GM06990 (cell line): ENCODE results near the gene KIF1B.

Experiments
- DNase-seq: peaks from one replicate; pipeline ENCODE4 v3.0.0-alpha.2; 2011; ENCODE audit not compliant: insufficient read length; ENCODE audit errors: extremely low read depth
- H3K27me3 ChIP-seq: replicated peaks from 2 replicates; pipeline ENCODE4 v1.6.0; 2011; ENCODE audit warnings: low read length; ENCODE audit not compliant: control insufficient read depth, insufficient read depth
- H3K36me3 ChIP-seq: 2 replicates; pipeline ENCODE4 v1.5.1; 2011; ENCODE audit warnings: low read length; ENCODE audit not compliant: control insufficient read depth, insufficient read depth
- H3K4me3 ChIP-seq: replicated peaks from 2 replicates; pipeline ENCODE4 v1.5.1; 2011; ENCODE audit warnings: low read depth, mild to moderate bottlenecking, control low read depth, low read length
- CTCF ChIP-seq: IDR thresholded peaks from 2 replicates; pipeline ENCODE4 v1.5.1; 2011; ENCODE audit warnings: low read length, control low read depth, mild to moderate bottlenecking, inconsistent platforms; ENCODE audit not compliant: insufficient read depth, poor library complexity, severe bottlenecking

KIF1B gene

GRCh38 chr1:10306435-10306834 lies 96.1 kb downstream of the KIF1B start:
- no peak overlapping the region for H3K4me3 ChIP-seq
- no peaks in the 10 kb centered on the region for H3K27me3 ChIP-seq
- no peak for TF ChIP-seq CTCF
- no peaks in the 10 kb centered on the region for H3K36me3 ChIP-seq
- no peak for DNase-seq

GRCh38 chr1:10308001-10308400 lies 97.6 kb downstream of the KIF1B start:
- H3K27me3 ChIP-seq, result no peaks in the 10 kb centered on the region
- no peak for DNase-seq
- no peak for TF ChIP-seq CTCF
- H3K36me3 ChIP-seq, result no peaks in the 10 kb centered on the region
- no peak overlapping the region for H3K4me3 ChIP-seq

DNA sequence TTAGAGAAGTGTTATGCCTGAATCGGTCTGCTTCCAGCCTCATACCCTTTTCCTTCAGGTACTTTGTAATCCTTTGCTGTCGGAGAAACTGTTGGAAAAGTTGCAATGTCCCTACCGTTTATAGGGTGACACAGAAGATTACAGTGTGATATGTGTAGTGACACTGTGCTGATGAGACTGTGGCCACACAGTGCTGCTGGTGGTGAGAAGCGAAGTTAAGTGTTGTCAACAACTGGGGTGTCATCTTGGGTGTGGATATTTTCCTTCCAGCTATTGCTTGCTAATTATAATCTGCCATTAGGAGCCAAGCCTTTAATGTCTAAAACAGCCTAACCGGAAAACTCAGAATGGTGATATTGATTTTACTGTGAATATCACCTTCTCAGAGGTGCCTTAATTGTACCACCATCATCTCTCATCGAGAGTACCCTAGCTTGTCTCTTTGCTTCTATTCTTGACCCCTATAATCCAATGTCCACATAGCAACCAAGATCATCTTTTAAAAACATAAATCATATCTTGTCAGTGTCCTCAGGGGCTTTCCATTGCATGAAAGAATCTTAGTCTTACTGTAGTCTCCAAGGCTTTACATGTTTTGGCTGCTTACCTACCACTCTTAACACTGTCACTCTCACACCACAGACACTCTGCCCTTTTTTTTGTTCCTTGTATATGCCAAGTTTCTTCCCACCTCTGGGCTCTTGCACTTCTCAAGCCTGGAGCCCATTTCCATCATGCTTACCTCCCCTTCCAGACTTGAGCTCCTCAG lies 99.1 kb downstream of the KIF1B start:
- Histone ChIP-seq H3K36me3 (no peaks in the 10 kb centered on the region), H3K27me3 (no peaks in the 10 kb centered on the region), H3K4me3 (no peak overlapping the region)
- no peak for DNase-seq
- no peak for TF ChIP-seq CTCF

- no peak for TF ChIP-seq CTCF
- no peak overlapping the region for H3K4me3 ChIP-seq
Measured at GRCh38 chr1:10316752-10317151, 106.4 kb downstream of the KIF1B start.

DNA sequence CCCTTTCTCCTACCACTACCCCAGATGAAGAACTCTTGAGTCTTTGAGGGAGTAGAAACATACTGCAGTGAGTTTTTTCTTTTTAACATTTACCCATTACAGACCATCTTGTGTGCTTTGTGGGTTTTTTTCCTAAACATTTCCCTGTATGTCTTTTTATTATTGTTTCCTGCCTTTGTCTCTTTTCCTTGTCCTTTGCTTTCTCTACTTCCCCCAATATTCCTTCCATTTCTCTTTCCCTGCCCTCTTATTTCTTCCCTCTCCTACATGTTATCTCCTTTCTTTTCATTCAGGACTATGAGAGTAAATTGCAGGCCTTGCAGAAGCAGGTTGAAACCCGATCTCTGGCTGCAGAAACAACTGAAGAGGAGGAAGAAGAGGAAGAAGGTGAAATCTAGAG lies 109.4 kb downstream of the KIF1B start:
- no peak for TF ChIP-seq CTCF
- H3K36me3 ChIP-seq, result no peaks in the 10 kb centered on the region
- no peak for DNase-seq

More at GRCh38 chr1:10316752-10317151, 106.4 kb downstream of the KIF1B start:
- Histone ChIP-seq H3K36me3 (no peaks in the 10 kb centered on the region), H3K27me3 (no peaks in the 10 kb centered on the region)
- no peak for DNase-seq

DNA sequence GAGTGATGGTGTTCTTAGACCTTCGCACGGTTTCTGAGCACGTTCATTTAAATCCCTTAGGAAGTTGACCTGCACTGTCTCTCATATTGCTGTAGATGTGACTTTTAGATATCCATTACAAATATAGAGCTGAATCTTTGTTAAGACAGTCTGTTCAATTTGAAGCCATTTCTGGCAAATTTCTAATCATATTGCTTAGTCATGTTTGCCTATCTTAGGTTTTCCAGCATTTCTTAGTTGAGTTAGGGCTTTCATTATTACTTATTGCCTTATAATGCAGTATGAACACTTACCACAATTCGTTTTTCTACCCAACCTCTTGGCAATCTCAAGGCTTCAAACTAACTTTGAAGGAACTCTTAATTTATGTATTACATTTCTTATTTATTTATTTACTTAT lies 110.0 kb downstream of the KIF1B start:
- DNase-seq, result no peak
- TF ChIP-seq CTCF, result no peak

More for the DNA sequence above, 109.4 kb downstream of the KIF1B start:
- Histone ChIP-seq H3K27me3 (no peaks in the 10 kb centered on the region), H3K4me3 (no peak overlapping the region)

More for the DNA sequence above, 110.0 kb downstream of the KIF1B start:
- H3K4me3 ChIP-seq, result no peak overlapping the region
- no peaks in the 10 kb centered on the region for H3K27me3 ChIP-seq
- no peaks in the 10 kb centered on the region for H3K36me3 ChIP-seq
